Measurements from ENCODE around the gene TCF12. TPM values are rescaled to one million over a fixed set of nuclear protein-coding genes. Genes with fewer than 3 reads are reported as not detected.

The TCF12 gene
- total and polyA plus RNA-seq, 2 of the 8 experiments (the other 6 are each of a cell fraction or from before 2014, with no cell fraction given), result 85.8 to 101 TPM

DNA sequence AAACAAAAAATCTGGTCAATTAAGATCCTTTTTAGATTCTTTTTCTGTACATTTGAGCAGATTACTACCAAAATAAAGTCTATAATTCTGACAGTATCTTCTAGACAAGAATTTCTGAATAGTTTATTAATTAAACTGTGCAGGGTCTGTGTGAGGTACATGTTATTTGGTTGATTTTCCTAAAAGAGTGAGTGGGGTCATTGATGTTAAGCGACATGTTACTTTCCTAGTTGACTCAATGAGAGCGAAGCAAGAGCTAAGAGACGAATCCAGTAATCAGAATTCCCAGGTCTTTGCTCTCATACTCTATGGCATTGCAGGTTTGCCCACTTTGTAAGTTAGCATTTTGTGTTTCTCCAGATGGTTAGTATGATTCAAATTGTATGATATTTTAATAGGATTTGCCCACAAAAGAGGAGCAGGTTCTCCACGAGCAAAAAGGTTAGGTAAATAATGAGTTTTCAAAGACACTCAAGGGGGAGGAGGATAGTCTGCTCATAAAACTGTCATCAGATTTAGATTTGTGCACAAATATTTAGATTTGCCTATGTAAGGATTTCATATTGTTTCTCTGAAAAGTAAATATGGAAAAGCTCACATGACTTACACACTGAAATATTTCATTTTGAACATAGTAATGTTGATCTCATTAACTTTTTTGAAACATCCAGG, 240.7 kb downstream of the TCF12 start:
- H3K9me3 ChIP-seq (ENCODE audit: insufficient read depth in 2 of 2, low read depth in 1 of 2, low read length in 1 of 2), result no peaks in the 10 kb centered on the region
- H4K91ac ChIP-seq (replicated peaks; ENCODE audit: insufficient read length, low read length), result no peak overlapping the region
- H4K8ac ChIP-seq (ENCODE audit: extremely low read depth, insufficient read depth, low read length), result no peak overlapping the region
- no peak overlapping the region for H2AK5ac ChIP-seq (ENCODE audit: low read depth, low read length)
- H2BK120ac ChIP-seq (replicated peaks; ENCODE audit: low read depth, low read length), result no peak overlapping the region
- no peak for DNase-seq (ENCODE audit: low read depth in 1 of 2, low spot score in 2 of 2)
- no peak overlapping the region for H2BK5ac ChIP-seq (ENCODE audit: low read depth, low read length)
- H4K5ac ChIP-seq (ENCODE audit: insufficient read length, low read depth, low read length), result no peak overlapping the region
- ChIA-PET POLR2A (ENCODE audit: partially characterized antibody) (interaction anchor here (0.6 kb wide), 1 partner anchor 31 kb away, joined by 3 read pairs; no protein-coding TSS in a partner anchor), CTCF (ENCODE audit: partially characterized antibody) (interaction anchor here (1.4 kb wide), 1 partner anchor 12 kb away, joined by 5 read pairs; no protein-coding TSS in a partner anchor)
- TF ChIP-seq KDM1A (IDR thresholded peaks at IDR 0.05; ENCODE audit: borderline replicate concordance, low read length), result no peak
- no peak for TF ChIP-seq EGR1 (IDR thresholded peaks at IDR 0.05; ENCODE audit: borderline replicate concordance, low read depth, low read length)
- no peak for TF ChIP-seq MAX (IDR thresholded peaks at IDR 0.05)
- no peak for TF ChIP-seq HDAC2 (IDR thresholded peaks at IDR 0.05; ENCODE audit: borderline replicate concordance in 1 of 2, low read depth in 2 of 2, low read length in 2 of 2)
- no peak for TF ChIP-seq TAF7 (optimal IDR thresholded peaks at IDR 0.05; ENCODE audit: borderline replicate concordance, low read depth, low read length)
- TF ChIP-seq CREB1 (IDR thresholded peaks at IDR 0.05), result no peak
- no peaks in the 10 kb centered on the region for H3K79me2 ChIP-seq (ENCODE audit: control insufficient read depth in 1 of 2, insufficient read depth in 2 of 2, low read length in 2 of 2)
- no peak overlapping the region for H3K4me3 ChIP-seq (ENCODE audit: extremely low read depth in 1 of 4, insufficient read depth in 2 of 4, low read depth in 3 of 4, low read length in 4 of 4)
- no peak overlapping the region for H3K14ac ChIP-seq (ENCODE audit: insufficient read length)
- no peaks in the 10 kb centered on the region for H3K27me3 ChIP-seq (replicated peaks in 1 of 4; ENCODE audit: control insufficient read depth in 3 of 4, extremely low read depth in 1 of 4, insufficient read depth in 3 of 4, low read length in 3 of 4)
- no peak overlapping the region for H2BK15ac ChIP-seq (ENCODE audit: low read length)
- no peaks in the 10 kb centered on the region; the same call in 1 of the 2 replicates for H3K23me2 ChIP-seq (ENCODE audit: low read depth, low read length)
- no peaks in the 10 kb centered on the region for H4K20me1 ChIP-seq (replicated peaks in 1 of 2; ENCODE audit: control insufficient read depth in 1 of 2, insufficient read depth in 2 of 2, low read length in 2 of 2)
- no peak overlapping the region for H2BK20ac ChIP-seq (ENCODE audit: low read length)
- H3K9ac ChIP-seq (replicated peaks in 1 of 4; ENCODE audit: extremely low read depth in 1 of 4, low read depth in 3 of 4, low read length in 3 of 4), result no peak overlapping the region
- no peak overlapping the region for H3K23ac ChIP-seq (ENCODE audit: insufficient read length)
- no peak overlapping the region for H3K27ac ChIP-seq (ENCODE audit: low read depth, low read length)
- no peak overlapping the region for H3K56ac ChIP-seq (replicated peaks; ENCODE audit: insufficient read length, low read depth, low read length)
- no peak overlapping the region for H2BK12ac ChIP-seq (ENCODE audit: low read depth, low read length)
- no peak overlapping the region for H2AFZ ChIP-seq (ENCODE audit: low read length)
- WGBS, 2 experiments (ENCODE audit: extremely low coverage in 1 of 2, insufficient coverage in 1 of 2, insufficient read length in 1 of 2, insufficient replicate concordance in 2 of 2, low coverage in 1 of 2, low lambda C conversion rate in 2 of 2, missing lambda C conversion rate in 1 of 2), result 88% methylated on average over 4 of the region's 4 CpGs; no CpG with 5 or more reads in 1 of the 2 experiments
- no peak overlapping the region for H3K18ac ChIP-seq (ENCODE audit: extremely low read depth, low read length)
- no peak overlapping the region for H3K4me2 ChIP-seq (ENCODE audit: insufficient read depth in 1 of 2, low read depth in 2 of 2, low read length in 2 of 2)
- peaks cover 0 to 3% (median 0%) of the 10 kb centered on the region in 4 experiments; a peak in 3 of 7 replicates for H3K4me1 ChIP-seq (replicated peaks in 1 of 4; ENCODE audit: control insufficient read depth in 3 of 4, insufficient read depth in 4 of 4, low read length in 3 of 4)
- H3K79me1 ChIP-seq (ENCODE audit: low read depth, low read length), result no peaks in the 10 kb centered on the region
- H3K4ac ChIP-seq (replicated peaks; ENCODE audit: insufficient read length, low read depth, low read length), result no peak overlapping the region
- H3K36me3 ChIP-seq (ENCODE audit: control insufficient read depth in 2 of 4, insufficient read depth in 4 of 4, low read length in 3 of 4), result no peaks in the 10 kb centered on the region
- FAIRE-seq, result no peak
